Liver (tissue), 9 donors: Measurements from ENCODE around the gene OSTM1. TPM values are rescaled to one million over a fixed set of nuclear protein-coding genes. Genes with fewer than 3 reads are reported as not detected.

Experiments
- DNase-seq: peaks from one replicate; pipeline ENCODE4 v3.0.0-alpha.2; 2017; ENCODE audit warnings: low spot score
- H3K27ac ChIP-seq, 2 donors: one replicate each; pipeline ENCODE4 v1.7.0; 2013; ENCODE audit warnings: inconsistent platforms in 2 of 2, low read length in 2 of 2, control low read depth in 1 of 2, low read depth in 1 of 2, mild to moderate bottlenecking in 1 of 2
- H3K27me3 ChIP-seq, 4 donors: one replicate each; pipeline versions ENCODE4 v1.6.1 to v1.7.0; 2013; ENCODE audit warnings: low read length in 3 of 4, inconsistent platforms in 1 of 4, mild to moderate bottlenecking in 1 of 4, moderate library complexity in 1 of 4; ENCODE audit not compliant: control insufficient read depth in 4 of 4, insufficient read depth in 4 of 4
- H3K36me3 ChIP-seq, 4 donors: one replicate each; pipeline versions ENCODE4 v1.6.1 to v1.7.0; 2013; ENCODE audit warnings: low read length in 3 of 4, mild to moderate bottlenecking in 3 of 4, low read depth in 1 of 4, moderate library complexity in 1 of 4; ENCODE audit not compliant: control insufficient read depth in 4 of 4, insufficient read depth in 3 of 4
- H3K4me1 ChIP-seq, 4 donors: one replicate each; pipeline versions ENCODE4 v1.6.1 to v1.7.0; 2013; ENCODE audit warnings: low read length in 3 of 4, mild to moderate bottlenecking in 3 of 4, moderate library complexity in 1 of 4; ENCODE audit not compliant: control insufficient read depth in 4 of 4, insufficient read depth in 4 of 4
- H3K4me3 ChIP-seq, 3 donors: one replicate each; pipeline versions ENCODE4 v1.6.1 to v1.7.0; 2013; ENCODE audit warnings: low read length in 3 of 3, control low read depth in 1 of 3, low read depth in 1 of 3, mild to moderate bottlenecking in 1 of 3
- H3K9ac ChIP-seq, 2 donors: one replicate each; pipeline ENCODE4 v1.7.0; 2013; ENCODE audit warnings: low read length in 2 of 2, mild to moderate bottlenecking in 2 of 2, moderate library complexity in 2 of 2, control low read depth in 1 of 2, low read depth in 1 of 2
- H3K9me3 ChIP-seq, 4 donors: one replicate each; pipeline versions ENCODE4 v1.6.1 to v1.7.0; 2013; ENCODE audit warnings: low read length in 3 of 4; ENCODE audit not compliant: control insufficient read depth in 4 of 4
- ATF3 ChIP-seq: IDR thresholded peaks from 2 replicates; pipeline ENCODE4 v1.6.1; 2016; ENCODE audit warnings: antibody characterized with exemption
- CTCF ChIP-seq: fragments of 150-350 bp; IDR thresholded peaks from 2 replicates; pipeline ENCODE4 v1.5.1; 2017; ENCODE audit warnings: improper control_type of control experiment, low read depth, low read length; ENCODE audit not compliant: missing input control
- EGR1 ChIP-seq, 2 donors: IDR thresholded peaks; 2 replicates each; pipeline ENCODE4 v1.6.1; 2016 to 2018; ENCODE audit warnings: antibody characterized with exemption in 2 of 2, low read depth in 2 of 2
- FOXA1 ChIP-seq: IDR thresholded peaks from 2 replicates; pipeline ENCODE4 v1.6.1; 2016; ENCODE audit warnings: antibody characterized with exemption
- FOXA2 ChIP-seq: IDR thresholded peaks from 2 replicates; pipeline ENCODE4 v1.6.1; 2016; ENCODE audit warnings: antibody characterized with exemption
- GABPA ChIP-seq, 2 donors: IDR thresholded peaks in 1 of 2; conservative IDR thresholded peaks in 1 of 2; 2 replicates each; pipeline ENCODE4 v1.6.1; 2016; ENCODE audit warnings: antibody characterized with exemption in 2 of 2, mild to moderate bottlenecking in 1 of 2, moderate library complexity in 1 of 2
- HNF4A ChIP-seq, 2 donors: conservative IDR thresholded peaks; 2 replicates each; pipeline ENCODE4 v1.6.1; 2016; ENCODE audit warnings: antibody characterized with exemption in 2 of 2, mild to moderate bottlenecking in 2 of 2
- HNF4G ChIP-seq: IDR thresholded peaks from 2 replicates; pipeline ENCODE4 v1.6.1; 2016; ENCODE audit warnings: antibody characterized with exemption
- JUND ChIP-seq, 2 donors: IDR thresholded peaks; 2 replicates each; pipeline ENCODE4 v1.6.1; 2016; ENCODE audit warnings: antibody characterized with exemption in 2 of 2
- NR2F2 ChIP-seq: IDR thresholded peaks from 2 replicates; pipeline ENCODE4 v1.6.1; 2016; ENCODE audit warnings: antibody characterized with exemption
- RAD21 ChIP-seq, 2 donors: IDR thresholded peaks; 2 replicates each; pipeline ENCODE4 v1.6.1; 2016; ENCODE audit warnings: antibody characterized with exemption in 2 of 2, mild to moderate bottlenecking in 2 of 2
- REST ChIP-seq: IDR thresholded peaks from 2 replicates; pipeline ENCODE4 v1.6.1; 2016; ENCODE audit warnings: antibody characterized with exemption, mild to moderate bottlenecking
- RXRA ChIP-seq, 2 donors: IDR thresholded peaks; 2 replicates each; pipeline ENCODE4 v1.6.1; 2017 to 2018; ENCODE audit warnings: antibody characterized with exemption in 2 of 2, mild to moderate bottlenecking in 1 of 2
- SP1 ChIP-seq: IDR thresholded peaks from 2 replicates; pipeline ENCODE4 v1.6.1; 2018; ENCODE audit warnings: antibody characterized with exemption, mild to moderate bottlenecking
- TAF1 ChIP-seq: conservative IDR thresholded peaks from 2 replicates; pipeline ENCODE4 v1.6.1; 2016; ENCODE audit warnings: antibody characterized with exemption, mild to moderate bottlenecking
- YY1 ChIP-seq: IDR thresholded peaks from 2 replicates; pipeline ENCODE4 v1.6.1; 2016; ENCODE audit warnings: antibody characterized with exemption, mild to moderate bottlenecking
- WGBS: extraction: QIAGEN DNeasy Blood & Tissue Kit; methylation state at CpG from one replicate; pipeline ENCODE4 v1.1.7; 2013; 5-methylcytosine and 5-hydroxymethylcytosine counted together
- polyA plus RNA-seq, 2 donors: library from polyadenylated mRNA; stranded (reverse) in 1 of 2; unstranded in 1 of 2; fragments of 200-250 nt in 1 of 2; fragments of >200 nt in 1 of 2; fragmentation: Nextera tagmentation in 1 of 2; extraction: Ambion mirVana in 1 of 2; gene quantifications; one replicate each; pipeline versions ENCODE4 v1.2.1 to v1.2.3, GENCODE V29; 2013 to 2015
- total RNA-seq, 2 donors: library from RNA; depleted of rRNA; stranded (reverse); fragments of >200 nt; gene quantifications; one replicate each; pipeline ENCODE4 v1.2.3, GENCODE V29; 2014
- TF ChIP-seq, protein P1 (sequence below): IDR thresholded peaks from 2 replicates; pipeline ENCODE4 v1.6.1; 2016; ENCODE audit warnings: antibody characterized with exemption
- TF ChIP-seq, protein P2 (sequence below): IDR thresholded peaks from 2 replicates; pipeline ENCODE4 v1.6.1; 2016; ENCODE audit warnings: antibody characterized with exemption
- donor health status: healthy.
- donor health status: healthy.
- donor health status: healthy.
- donor health status: healthy.
- donor health status: healthy.

OSTM1 gene
- total and polyA plus RNA-seq, 4 donors, result 8.8 to 33.3 (median 11.3) TPM

DNA sequence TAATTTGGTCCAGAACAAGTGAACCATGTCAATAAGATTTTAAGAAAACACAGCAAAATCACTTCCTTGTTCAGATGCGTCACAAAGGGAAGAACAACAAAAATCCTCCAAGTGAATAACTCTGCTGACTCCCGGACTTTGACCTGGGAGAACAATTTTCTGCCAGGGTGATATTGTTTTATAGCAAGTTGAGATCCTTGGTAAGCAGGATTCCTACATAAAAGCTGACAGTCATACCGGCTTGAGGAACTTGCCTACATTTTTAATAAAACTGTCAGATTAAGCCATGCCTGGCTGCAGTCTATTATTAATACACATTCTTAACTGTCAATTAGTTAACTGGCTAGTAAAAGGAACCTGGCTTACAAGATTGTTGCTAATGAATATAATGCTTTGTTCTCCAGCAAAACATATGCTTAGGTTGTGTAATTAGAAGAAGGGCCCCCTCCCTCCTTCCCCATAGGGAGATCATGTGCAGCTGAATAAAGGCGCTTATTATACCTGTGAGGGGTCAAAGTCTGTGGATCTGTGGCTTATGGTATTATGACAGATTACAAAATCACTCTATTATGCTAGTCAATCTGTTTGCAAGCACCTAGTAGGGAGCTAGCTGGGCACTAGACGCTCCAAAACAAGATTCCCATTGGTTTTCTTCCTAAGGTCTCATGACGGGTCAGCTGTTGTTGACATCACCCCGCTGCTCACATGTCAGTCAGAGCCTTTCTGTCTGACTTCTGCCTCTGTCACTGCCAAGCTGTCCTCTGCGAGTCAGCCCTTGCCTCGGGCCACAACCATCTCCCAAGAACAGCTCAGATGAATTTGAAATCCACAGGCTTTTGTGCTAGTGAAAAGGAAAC, 71.9 kb downstream of the OSTM1 start:
- H3K9me3 ChIP-seq, result no peaks in the 10 kb centered on the region
- no peak overlapping the region for H3K4me3 ChIP-seq
- no peak for DNase-seq
- H3K4me1 ChIP-seq, result no peaks in the 10 kb centered on the region
- H3K9ac ChIP-seq, result no peak overlapping the region
- no peaks in the 10 kb centered on the region for H3K36me3 ChIP-seq
- no peak overlapping the region for H3K27ac ChIP-seq
- TF ChIP-seq RAD21 (IDR thresholded peaks at IDR 0.05), result no peak
- no peak for TF ChIP-seq REST
- TF ChIP-seq HNF4A (conservative IDR thresholded peaks at IDR 0.05), result peak in 1 of 2 donors; percentile 5
- no peak for TF ChIP-seq EGR1 (IDR thresholded peaks at IDR 0.05; ENCODE audit: low read depth in 2 of 2)
- no peak for TF ChIP-seq SP1
- no peak for TF ChIP-seq YY1
- TF ChIP-seq GABPA (IDR thresholded peaks at IDR 0.05 in 1 of 2, conservative IDR thresholded peaks at IDR 0.05 in 1 of 2), result no peak
- 61% methylated on average over 9 of the region's 9 CpGs for WGBS
- no peaks in the 10 kb centered on the region for H3K27me3 ChIP-seq

DNA sequence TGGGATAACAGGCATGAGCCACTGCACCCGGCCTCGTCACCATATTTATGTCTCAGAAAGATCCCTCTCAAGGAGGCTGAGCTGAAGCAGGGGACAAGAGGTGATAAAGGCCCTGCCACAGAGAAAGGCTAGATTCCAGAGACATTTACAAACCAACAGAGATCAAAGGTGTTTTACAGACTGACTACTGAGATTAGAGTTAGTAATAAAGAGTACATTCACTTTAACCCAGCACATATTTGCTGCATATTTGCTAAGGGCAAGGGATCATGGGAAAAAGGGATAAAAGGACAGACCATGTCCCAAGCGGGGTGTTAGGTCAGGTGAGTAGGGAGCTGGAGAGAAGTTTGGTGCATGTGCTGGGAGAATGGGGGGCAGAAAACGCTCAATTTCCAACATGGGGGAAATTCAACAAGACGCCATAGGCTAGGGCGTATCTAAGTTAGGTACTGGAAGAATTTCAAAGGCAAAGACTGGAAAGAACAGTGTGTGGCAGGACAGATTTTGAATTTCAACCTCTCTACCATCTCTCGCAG, 72.8 kb downstream of the OSTM1 start:
- Histone ChIP-seq H3K9me3 (no peaks in the 10 kb centered on the region), H3K4me3 (no peak overlapping the region), H3K4me1 (no peaks in the 10 kb centered on the region), H3K36me3 (no peaks in the 10 kb centered on the region), H3K9ac (no peak overlapping the region), H3K27ac (no peak overlapping the region), H3K27me3 (no peaks in the 10 kb centered on the region)
- no peak for DNase-seq
- no peak for TF ChIP-seq JUND (IDR thresholded peaks at IDR 0.05)
- no peak for TF ChIP-seq REST
- TF ChIP-seq FOXA2, result no peak
- no peak for TF ChIP-seq HNF4A (conservative IDR thresholded peaks at IDR 0.05)
- no peak for TF ChIP-seq GABPA (IDR thresholded peaks at IDR 0.05 in 1 of 2, conservative IDR thresholded peaks at IDR 0.05 in 1 of 2)
- TF ChIP-seq, protein P1, sequence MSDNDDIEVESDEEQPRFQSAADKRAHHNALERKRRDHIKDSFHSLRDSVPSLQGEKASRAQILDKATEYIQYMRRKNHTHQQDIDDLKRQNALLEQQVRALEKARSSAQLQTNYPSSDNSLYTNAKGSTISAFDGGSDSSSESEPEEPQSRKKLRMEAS, result no peak
- TF ChIP-seq ATF3, result no peak
- TF ChIP-seq CTCF, result no peak
- no peak for TF ChIP-seq YY1
- TF ChIP-seq RXRA (IDR thresholded peaks at IDR 0.05), result no peak
- TF ChIP-seq FOXA1, result no peak
- no peak for TF ChIP-seq HNF4G
- no peak for TF ChIP-seq RAD21 (IDR thresholded peaks at IDR 0.05)
- TF ChIP-seq TAF1, result no peak
- TF ChIP-seq SP1, result no peak
- TF ChIP-seq, protein P2, sequence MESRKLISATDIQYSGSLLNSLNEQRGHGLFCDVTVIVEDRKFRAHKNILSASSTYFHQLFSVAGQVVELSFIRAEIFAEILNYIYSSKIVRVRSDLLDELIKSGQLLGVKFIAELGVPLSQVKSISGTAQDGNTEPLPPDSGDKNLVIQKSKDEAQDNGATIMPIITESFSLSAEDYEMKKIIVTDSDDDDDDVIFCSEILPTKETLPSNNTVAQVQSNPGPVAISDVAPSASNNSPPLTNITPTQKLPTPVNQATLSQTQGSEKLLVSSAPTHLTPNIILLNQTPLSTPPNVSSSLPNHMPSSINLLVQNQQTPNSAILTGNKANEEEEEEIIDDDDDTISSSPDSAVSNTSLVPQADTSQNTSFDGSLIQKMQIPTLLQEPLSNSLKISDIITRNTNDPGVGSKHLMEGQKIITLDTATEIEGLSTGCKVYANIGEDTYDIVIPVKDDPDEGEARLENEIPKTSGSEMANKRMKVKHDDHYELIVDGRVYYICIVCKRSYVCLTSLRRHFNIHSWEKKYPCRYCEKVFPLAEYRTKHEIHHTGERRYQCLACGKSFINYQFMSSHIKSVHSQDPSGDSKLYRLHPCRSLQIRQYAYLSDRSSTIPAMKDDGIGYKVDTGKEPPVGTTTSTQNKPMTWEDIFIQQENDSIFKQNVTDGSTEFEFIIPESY, result no peak
- no peak for TF ChIP-seq EGR1 (IDR thresholded peaks at IDR 0.05; ENCODE audit: low read depth in 2 of 2)
- no peak for TF ChIP-seq NR2F2
- 91% methylated on average over 7 of the region's 7 CpGs for WGBS
